GM12878 (cell line): ENCODE results near the gene ARHGAP6.

Experiments used
- CBX3 ChIP-seq: fragments of 200-600 bp; sonication (generic); IDR thresholded peaks from 2 replicates; pipeline ENCODE4 v1.6.1; 2016; ENCODE audit warnings: low read depth, borderline replicate concordance
- CBX5 ChIP-seq: sonication (generic); IDR thresholded peaks from 2 replicates; pipeline ENCODE4 v1.6.1; 2016; ENCODE audit warnings: low read depth, moderate library complexity, mild to moderate bottlenecking, inconsistent platforms
- NFYB ChIP-seq: IDR thresholded peaks from 2 replicates; pipeline ENCODE4 v1.6.1; 2011; ENCODE audit warnings: low read depth, mild to moderate bottlenecking, low read length, improper control_type of control experiment, moderate library complexity; ENCODE audit not compliant: insufficient read depth
- POLR2A ChIP-seq: IDR thresholded peaks from 2 replicates; pipeline ENCODE4 v1.6.1; 2011; ENCODE audit warnings: low read depth, mild to moderate bottlenecking, low read length
- POLR2AphosphoS5 ChIP-seq: IDR thresholded peaks from 2 replicates; pipeline ENCODE4 v1.6.1; 2011; ENCODE audit warnings: mild to moderate bottlenecking, low read length, inconsistent platforms
- TF ChIP-seq, protein P1 (sequence below): IDR thresholded peaks from 2 replicates; pipeline ENCODE4 v1.6.1; 2012; ENCODE audit warnings: low read depth, low read length, improper control_type of control experiment
- TF ChIP-seq, protein P2 (sequence below), 3 experiments: IDR thresholded peaks in 2 of 3; conservative IDR thresholded peaks in 1 of 3; 2 replicates each; pipeline ENCODE4 v1.5.1; 2011; ENCODE audit warnings: low read depth in 3 of 3, low read length in 3 of 3, mild to moderate bottlenecking in 3 of 3, control low read depth in 2 of 3, moderate library complexity in 2 of 3, inconsistent platforms in 1 of 3, mixed read lengths in 1 of 3; ENCODE audit not compliant: control insufficient read depth in 2 of 3, insufficient read depth in 1 of 3; ENCODE audit errors: extremely low read depth in 1 of 3

DNA sequence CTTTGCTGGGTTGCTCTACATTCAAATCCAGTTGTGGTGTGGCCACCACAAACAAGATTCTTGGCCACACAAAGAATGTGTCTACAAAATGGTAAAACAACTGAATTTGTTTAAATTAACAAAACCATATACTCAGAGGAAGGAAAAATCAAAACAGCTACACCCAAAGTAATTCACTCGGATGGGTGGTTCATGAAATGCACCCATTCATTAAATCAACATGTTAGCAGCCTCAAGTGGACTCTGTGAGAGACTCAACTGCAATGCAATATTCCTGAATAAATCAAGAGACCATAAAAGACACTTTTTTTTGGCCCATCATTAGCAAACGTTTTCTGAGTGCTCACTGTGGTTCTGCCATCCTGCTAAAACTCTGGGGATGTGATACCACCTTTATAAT is 383.7 kb downstream of the ARHGAP6 start:
- no peak for TF ChIP-seq POLR2A
- TF ChIP-seq CBX5: no peak
- TF ChIP-seq, protein P1, sequence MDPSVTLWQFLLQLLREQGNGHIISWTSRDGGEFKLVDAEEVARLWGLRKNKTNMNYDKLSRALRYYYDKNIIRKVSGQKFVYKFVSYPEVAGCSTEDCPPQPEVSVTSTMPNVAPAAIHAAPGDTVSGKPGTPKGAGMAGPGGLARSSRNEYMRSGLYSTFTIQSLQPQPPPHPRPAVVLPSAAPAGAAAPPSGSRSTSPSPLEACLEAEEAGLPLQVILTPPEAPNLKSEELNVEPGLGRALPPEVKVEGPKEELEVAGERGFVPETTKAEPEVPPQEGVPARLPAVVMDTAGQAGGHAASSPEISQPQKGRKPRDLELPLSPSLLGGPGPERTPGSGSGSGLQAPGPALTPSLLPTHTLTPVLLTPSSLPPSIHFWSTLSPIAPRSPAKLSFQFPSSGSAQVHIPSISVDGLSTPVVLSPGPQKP: no peak
- TF ChIP-seq CBX3: no peak
- no peak for TF ChIP-seq NFYB
- TF ChIP-seq, protein P2, sequence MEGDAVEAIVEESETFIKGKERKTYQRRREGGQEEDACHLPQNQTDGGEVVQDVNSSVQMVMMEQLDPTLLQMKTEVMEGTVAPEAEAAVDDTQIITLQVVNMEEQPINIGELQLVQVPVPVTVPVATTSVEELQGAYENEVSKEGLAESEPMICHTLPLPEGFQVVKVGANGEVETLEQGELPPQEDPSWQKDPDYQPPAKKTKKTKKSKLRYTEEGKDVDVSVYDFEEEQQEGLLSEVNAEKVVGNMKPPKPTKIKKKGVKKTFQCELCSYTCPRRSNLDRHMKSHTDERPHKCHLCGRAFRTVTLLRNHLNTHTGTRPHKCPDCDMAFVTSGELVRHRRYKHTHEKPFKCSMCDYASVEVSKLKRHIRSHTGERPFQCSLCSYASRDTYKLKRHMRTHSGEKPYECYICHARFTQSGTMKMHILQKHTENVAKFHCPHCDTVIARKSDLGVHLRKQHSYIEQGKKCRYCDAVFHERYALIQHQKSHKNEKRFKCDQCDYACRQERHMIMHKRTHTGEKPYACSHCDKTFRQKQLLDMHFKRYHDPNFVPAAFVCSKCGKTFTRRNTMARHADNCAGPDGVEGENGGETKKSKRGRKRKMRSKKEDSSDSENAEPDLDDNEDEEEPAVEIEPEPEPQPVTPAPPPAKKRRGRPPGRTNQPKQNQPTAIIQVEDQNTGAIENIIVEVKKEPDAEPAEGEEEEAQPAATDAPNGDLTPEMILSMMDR (IDR thresholded peaks at IDR 0.05 in 2 of 3, conservative IDR thresholded peaks at IDR 0.05 in 1 of 3; ENCODE audit: control insufficient read depth in 2 of 3, extremely low read depth in 1 of 3, insufficient read depth in 1 of 3, low read depth in 3 of 3, low read length in 3 of 3): no peak
- TF ChIP-seq POLR2AphosphoS5: no peak
